Measurements from ENCODE around the gene COL2A1.

- TF ChIP-seq ARNT (IDR thresholded peaks at IDR 0.05) = no peak
- TF ChIP-seq AFF4 (CRISPR knock-in tag; IDR thresholded peaks at IDR 0.05) = no peak
- TF ChIP-seq CTCF (IDR thresholded peaks at IDR 0.05 in 2 of 3, conservative IDR thresholded peaks at IDR 0.05 in 1 of 3; ENCODE audit: insufficient read depth in 2 of 3, low read depth in 1 of 3, low read length in 3 of 3) = no peak
- TF ChIP-seq CUX1 (CRISPR knock-in tag; IDR thresholded peaks at IDR 0.05) = no peak
- no peak for TF ChIP-seq RERE (CRISPR knock-in tag; IDR thresholded peaks at IDR 0.05; ENCODE audit: borderline replicate concordance)
Observed at GRCh38 chr12:47927346-47927745, 76.9 kb downstream of the COL2A1 start.
